Prostate gland (tissue), 2 donors: Measurements from ENCODE around the gene ADAMTSL2. TPM values are rescaled to one million over a fixed set of nuclear protein-coding genes. Genes with fewer than 3 reads are reported as not detected.
A peak's percentile ranks its signal among the peaks of the same experiment; 100 is the strongest.
"Not testable (repeated sequence)": the region's sequence is repeated elsewhere in the genome, so short reads cannot be mapped to it uniquely, and the experiment has no call there.

Source experiments
- DNase-seq: peaks from one replicate; pipeline ENCODE4 v3.0.0-alpha.2; 2019; ENCODE audit warnings: low spot score
- H3K27ac ChIP-seq, 2 donors: fragments of 200-600 bp; sonication (generic); 2 replicates each; pipeline ENCODE4 v1.5.1; 2017 to 2019
- H3K27me3 ChIP-seq: fragments of 200-600 bp; sonication (generic); replicated peaks from 2 replicates; pipeline ENCODE4 v1.5.1; 2019; ENCODE audit not compliant: insufficient read depth
- H3K36me3 ChIP-seq, 2 donors: fragments of 200-600 bp; sonication (generic); 1 replicate in 1 of 2; 2 replicates in 1 of 2; pipeline versions ENCODE4 v1.5.1 to v1.8.1; 2017 to 2019
- H3K4me1 ChIP-seq: fragments of 200-600 bp; sonication (generic); replicated peaks from 2 replicates; pipeline ENCODE4 v1.5.1; 2019
- H3K4me3 ChIP-seq, 2 donors: fragments of 200-600 bp; sonication (generic); 2 replicates each; pipeline ENCODE4 v1.5.1; 2017 to 2019
- H3K9me3 ChIP-seq: fragments of 200-600 bp; sonication (generic); 2 replicates; pipeline ENCODE4 v1.5.1; 2017
- POLR2A ChIP-seq: fragments of 450-650 bp; IDR thresholded peaks from one replicate; pipeline ENCODE4 v1.6.1; 2016; ENCODE audit warnings: antibody characterized with exemption, mild to moderate bottlenecking
- POLR2AphosphoS5 ChIP-seq: sonication (generic); formaldehyde crosslinking; IDR thresholded peaks from one replicate; pipeline ENCODE4 v1.6.1; 2017; ENCODE audit warnings: antibody characterized with exemption
- WGBS: methylation state at CpG from one replicate; pipeline ENCODE4 v1.1.5; 2018; 5-methylcytosine and 5-hydroxymethylcytosine counted together
- intact Hi-C: fragments of 100-400 bp; cut with DNase I; formaldehyde crosslinking; loops from one replicate; pipeline ENCODE4 v1.14.2; 2022
- total RNA-seq, 2 donors: library from RNA; depleted of rRNA; stranded (reverse); fragments of >200 nt; gene quantifications; one replicate each; pipeline ENCODE4 v1.1.0, GENCODE V29; 2016
- TF ChIP-seq, protein P1 (sequence below), 4 experiments: fragments of 200-600 bp in 2 of 4; fragments of 450-650 bp in 2 of 4; sonication (generic) in 2 of 4; IDR thresholded peaks; 1 replicate in 3 of 4; 2 replicates in 1 of 4; pipeline ENCODE4 v1.5.1; 2016 to 2019; ENCODE audit warnings: antibody characterized with exemption in 4 of 4, mild to moderate bottlenecking in 2 of 4, moderate library complexity in 2 of 4

Gene ADAMTSL2
- total RNA-seq, 2 donors from 2014 or later = 1.6 to 11.6 TPM

DNA sequence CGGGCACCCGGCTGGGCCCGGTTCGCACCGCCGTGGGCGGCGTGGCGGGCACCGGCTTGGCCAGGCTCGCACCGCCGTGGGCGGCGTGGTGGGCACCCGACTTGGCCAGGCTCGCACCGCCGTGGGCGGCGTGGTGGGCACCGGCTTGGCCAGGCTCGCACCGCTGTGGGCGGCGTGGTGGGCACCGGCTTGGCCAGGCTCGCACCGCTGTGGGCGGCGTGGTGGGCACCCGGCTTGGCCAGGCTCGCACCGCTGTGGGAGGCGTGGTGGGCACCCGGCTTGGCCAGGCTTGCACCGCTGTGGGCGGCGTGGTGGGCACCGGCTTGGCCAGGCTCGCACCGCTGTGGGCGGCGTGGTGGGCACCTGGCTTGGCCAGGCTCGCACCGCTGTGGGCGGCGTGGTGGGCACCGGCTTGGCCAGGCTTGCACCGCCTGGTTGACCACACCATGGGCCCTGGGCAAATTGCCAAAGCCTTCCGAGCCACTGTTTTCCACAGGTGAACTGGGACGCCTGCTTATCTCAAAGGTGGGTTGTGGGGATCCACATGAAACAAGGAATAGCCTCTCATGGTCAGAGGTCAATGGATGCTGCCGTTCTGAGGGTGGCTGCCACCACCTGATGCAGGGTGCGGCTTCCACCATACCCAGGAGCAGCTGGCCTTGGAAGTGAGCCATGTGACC lies 28.2 kb downstream of the ADAMTSL2 start:
- no peak overlapping the region for H3K4me3 ChIP-seq
- intact Hi-C loops = no loop called here
- TF ChIP-seq POLR2AphosphoS5 (no peak), POLR2A (no peak)
- TF ChIP-seq, protein P1, sequence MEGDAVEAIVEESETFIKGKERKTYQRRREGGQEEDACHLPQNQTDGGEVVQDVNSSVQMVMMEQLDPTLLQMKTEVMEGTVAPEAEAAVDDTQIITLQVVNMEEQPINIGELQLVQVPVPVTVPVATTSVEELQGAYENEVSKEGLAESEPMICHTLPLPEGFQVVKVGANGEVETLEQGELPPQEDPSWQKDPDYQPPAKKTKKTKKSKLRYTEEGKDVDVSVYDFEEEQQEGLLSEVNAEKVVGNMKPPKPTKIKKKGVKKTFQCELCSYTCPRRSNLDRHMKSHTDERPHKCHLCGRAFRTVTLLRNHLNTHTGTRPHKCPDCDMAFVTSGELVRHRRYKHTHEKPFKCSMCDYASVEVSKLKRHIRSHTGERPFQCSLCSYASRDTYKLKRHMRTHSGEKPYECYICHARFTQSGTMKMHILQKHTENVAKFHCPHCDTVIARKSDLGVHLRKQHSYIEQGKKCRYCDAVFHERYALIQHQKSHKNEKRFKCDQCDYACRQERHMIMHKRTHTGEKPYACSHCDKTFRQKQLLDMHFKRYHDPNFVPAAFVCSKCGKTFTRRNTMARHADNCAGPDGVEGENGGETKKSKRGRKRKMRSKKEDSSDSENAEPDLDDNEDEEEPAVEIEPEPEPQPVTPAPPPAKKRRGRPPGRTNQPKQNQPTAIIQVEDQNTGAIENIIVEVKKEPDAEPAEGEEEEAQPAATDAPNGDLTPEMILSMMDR (IDR thresholded peaks at IDR 0.05) = no peak
- no peaks in the 10 kb centered on the region for H3K9me3 ChIP-seq
- DNase-seq = no peak
- 89% methylated on average over 25 of the region's 54 CpGs for WGBS
- peaks cover 4% of the 10 kb centered on the region for H3K4me1 ChIP-seq
- H3K27me3 ChIP-seq = no peaks in the 10 kb centered on the region
- no peak overlapping the region for H3K27ac ChIP-seq
- no peaks in the 10 kb centered on the region for H3K36me3 ChIP-seq

DNA sequence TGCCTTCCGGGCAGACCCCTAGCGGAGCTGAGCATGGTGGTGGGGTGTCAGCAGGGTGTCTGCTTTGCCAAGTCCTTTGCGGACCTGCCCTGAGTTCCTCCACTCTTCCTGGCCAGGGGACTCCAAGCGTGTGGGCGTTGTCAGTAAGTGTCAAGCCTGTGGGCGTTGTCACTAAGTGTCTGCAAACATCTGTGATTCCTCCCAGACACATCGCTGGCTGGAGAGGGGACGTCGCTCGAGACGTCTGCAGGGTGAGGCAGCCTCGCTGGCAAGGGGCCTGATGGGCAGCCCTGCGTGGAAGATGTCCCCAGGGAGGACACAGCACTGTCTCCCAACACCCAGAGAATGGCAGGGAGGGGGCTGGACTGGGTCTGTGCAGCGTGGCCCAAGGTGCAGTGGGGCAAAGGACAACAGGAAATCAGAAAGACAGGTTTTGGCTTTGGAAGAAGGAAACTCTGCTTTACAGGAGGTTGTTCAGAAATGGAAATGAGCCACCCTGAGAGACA lies 28.8 kb downstream of the ADAMTSL2 start:
- no peaks in the 10 kb centered on the region for H3K36me3 ChIP-seq
- no peak overlapping the region for H3K4me3 ChIP-seq
- intact Hi-C loops = no loop called here
- peak; percentile 20 for DNase-seq
- no peaks in the 10 kb centered on the region for H3K9me3 ChIP-seq
- H3K4me1 ChIP-seq = peaks cover 4% of the 10 kb centered on the region
- H3K27ac ChIP-seq = no peak overlapping the region
- TF ChIP-seq POLR2AphosphoS5 = no peak
- TF ChIP-seq, protein P1 (IDR thresholded peaks at IDR 0.05) = no peak
- TF ChIP-seq POLR2A = no peak
- 6% methylated on average over 13 of the region's 14 CpGs for WGBS
- no peaks in the 10 kb centered on the region for H3K27me3 ChIP-seq

DNA sequence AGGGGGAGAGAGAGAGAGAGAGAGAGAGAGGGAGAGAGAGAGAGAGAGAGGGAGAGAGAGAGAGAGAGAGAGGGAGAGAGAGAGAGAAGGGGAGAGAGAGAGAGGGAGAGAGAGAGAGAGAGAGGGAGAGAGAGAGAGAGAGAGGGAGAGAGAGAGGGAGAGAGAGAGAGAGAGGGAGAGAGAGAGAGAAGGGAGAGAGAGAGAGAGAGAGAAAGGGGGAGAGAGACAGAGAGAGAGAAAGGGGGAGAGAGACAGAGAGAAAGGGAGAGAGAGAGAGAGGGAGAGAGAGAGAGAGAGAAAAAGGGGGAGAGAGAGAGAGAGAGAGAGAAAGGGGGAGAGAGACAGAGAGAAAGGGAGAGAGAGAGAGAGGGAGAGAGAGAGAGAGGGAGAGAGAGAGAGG lies 29.3 kb downstream of the ADAMTSL2 start:
- H3K36me3 ChIP-seq, H3K27me3 ChIP-seq, DNase-seq, H3K27ac ChIP-seq, H3K4me1 ChIP-seq, intact Hi-C loops, H3K4me3 ChIP-seq, H3K9me3 ChIP-seq: not testable (repeated sequence)

DNA sequence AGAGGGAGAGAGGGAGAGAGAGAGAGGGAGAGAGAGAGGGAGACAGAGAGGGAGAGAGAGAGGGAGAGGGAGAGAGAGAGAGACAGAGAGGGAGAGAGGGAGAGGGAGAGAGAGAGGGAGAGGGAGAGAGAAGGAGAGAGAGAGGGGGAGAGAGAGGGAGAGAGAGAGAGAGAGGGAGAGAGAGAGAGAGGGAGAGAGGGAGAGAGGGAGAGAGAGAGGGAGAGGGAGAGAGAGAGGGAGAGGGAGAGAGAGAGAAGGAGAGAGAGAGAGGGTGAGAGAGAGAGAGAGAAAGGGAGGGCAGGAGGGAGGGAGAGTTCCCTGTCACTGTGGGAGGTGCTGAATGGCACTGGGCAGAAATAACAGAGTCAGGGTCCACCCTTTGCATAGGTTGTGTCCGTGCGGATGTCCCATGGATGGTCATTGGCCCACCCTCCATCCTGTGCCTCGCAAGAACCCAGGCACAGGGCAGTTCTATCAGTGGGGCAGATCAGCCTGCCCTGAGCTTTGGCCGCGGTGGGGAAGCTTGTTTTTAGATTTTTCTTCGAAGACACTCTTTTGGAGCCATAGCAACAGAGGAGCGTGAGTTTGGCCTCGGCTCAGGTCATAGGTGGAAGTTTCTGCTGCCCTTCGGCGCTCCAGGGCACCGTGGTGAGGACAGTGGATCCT lies 30.1 kb downstream of the ADAMTSL2 start:
- TF ChIP-seq POLR2A (no peak), POLR2AphosphoS5 (no peak)
- TF ChIP-seq, protein P1 (IDR thresholded peaks at IDR 0.05) = no peak
- H3K27ac ChIP-seq = no peak overlapping the region
- no peaks in the 10 kb centered on the region for H3K9me3 ChIP-seq
- intact Hi-C loops = no loop called here
- H3K36me3 ChIP-seq = no peaks in the 10 kb centered on the region
- no peak overlapping the region for H3K4me3 ChIP-seq
- DNase-seq = no peak
- H3K27me3 ChIP-seq = no peaks in the 10 kb centered on the region
- WGBS = 82% methylated on average over 11 of the region's 11 CpGs
- peaks cover 4% of the 10 kb centered on the region for H3K4me1 ChIP-seq

DNA sequence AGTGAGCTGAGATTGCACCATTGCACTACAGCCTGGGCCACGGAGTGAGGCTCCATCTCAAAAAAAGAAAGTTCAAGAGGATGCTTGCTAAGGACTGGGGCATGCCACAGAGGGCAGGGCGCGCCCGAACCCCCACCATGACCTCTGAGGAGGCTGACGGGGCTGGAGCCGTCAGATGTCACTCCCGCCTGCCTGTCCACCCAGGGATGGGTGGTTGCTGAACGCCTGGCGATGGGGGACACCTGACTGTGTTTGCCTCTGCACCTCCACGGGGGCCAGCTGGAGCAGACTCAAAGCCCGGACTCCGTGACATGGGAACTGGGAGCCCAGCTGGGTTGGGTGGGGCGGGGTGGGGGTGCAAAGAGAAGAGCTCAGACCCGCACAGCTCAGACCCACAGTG lies 31.9 kb downstream of the ADAMTSL2 start:
- no peaks in the 10 kb centered on the region for H3K36me3 ChIP-seq
- no peaks in the 10 kb centered on the region for H3K27me3 ChIP-seq
- peaks cover 4% of the 10 kb centered on the region for H3K4me1 ChIP-seq
- no peak overlapping the region for H3K4me3 ChIP-seq
- intact Hi-C loops = no loop called here
- DNase-seq = no peak
- 91% methylated on average over 13 of the region's 14 CpGs for WGBS
- TF ChIP-seq, protein P1 (IDR thresholded peaks at IDR 0.05) = no peak
- no peak for TF ChIP-seq POLR2A
- TF ChIP-seq POLR2AphosphoS5 = no peak
- H3K27ac ChIP-seq = no peak overlapping the region
- no peaks in the 10 kb centered on the region for H3K9me3 ChIP-seq
